Vagina (tissue), 2 donors: ENCODE measurements around the gene KNOP1.

ENCODE experiments used
- POLR2A ChIP-seq, 2 donors: fragments of 450-650 bp; IDR thresholded peaks; one replicate each; pipeline ENCODE4 v1.6.1; 2017; ENCODE audit warnings: antibody characterized with exemption in 2 of 2, mild to moderate bottlenecking in 2 of 2, moderate library complexity in 2 of 2
- TF ChIP-seq, protein P1 (sequence below), 3 experiments: fragments of 450-650 bp in 2 of 3; fragments of 200-600 bp in 1 of 3; sonication (generic) in 1 of 3; IDR thresholded peaks; one replicate each; pipeline ENCODE4 v1.5.1; 2017 to 2019; ENCODE audit warnings: antibody characterized with exemption in 3 of 3, mild to moderate bottlenecking in 2 of 3, moderate library complexity in 2 of 3

DNA sequence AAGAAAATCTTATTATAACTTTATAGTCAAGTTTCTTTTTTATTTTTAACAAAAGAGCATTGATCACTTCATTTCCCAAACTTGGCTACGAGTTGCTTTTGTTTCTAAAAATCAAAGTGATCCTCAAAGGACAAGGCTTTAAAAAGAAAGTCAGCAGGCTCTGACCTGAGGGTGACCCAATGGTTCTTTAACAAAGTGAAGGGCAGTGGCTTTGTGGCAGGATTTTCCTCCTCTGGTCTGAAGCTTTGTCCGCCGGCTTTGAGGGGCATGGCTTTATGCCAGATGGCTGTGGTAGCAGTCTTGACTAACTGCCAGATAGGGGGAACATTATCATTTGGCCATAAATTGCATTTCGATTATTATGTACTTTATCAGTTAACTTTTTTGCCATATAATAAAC, 28.5 kb upstream of the KNOP1 start:
- TF ChIP-seq, protein P1, sequence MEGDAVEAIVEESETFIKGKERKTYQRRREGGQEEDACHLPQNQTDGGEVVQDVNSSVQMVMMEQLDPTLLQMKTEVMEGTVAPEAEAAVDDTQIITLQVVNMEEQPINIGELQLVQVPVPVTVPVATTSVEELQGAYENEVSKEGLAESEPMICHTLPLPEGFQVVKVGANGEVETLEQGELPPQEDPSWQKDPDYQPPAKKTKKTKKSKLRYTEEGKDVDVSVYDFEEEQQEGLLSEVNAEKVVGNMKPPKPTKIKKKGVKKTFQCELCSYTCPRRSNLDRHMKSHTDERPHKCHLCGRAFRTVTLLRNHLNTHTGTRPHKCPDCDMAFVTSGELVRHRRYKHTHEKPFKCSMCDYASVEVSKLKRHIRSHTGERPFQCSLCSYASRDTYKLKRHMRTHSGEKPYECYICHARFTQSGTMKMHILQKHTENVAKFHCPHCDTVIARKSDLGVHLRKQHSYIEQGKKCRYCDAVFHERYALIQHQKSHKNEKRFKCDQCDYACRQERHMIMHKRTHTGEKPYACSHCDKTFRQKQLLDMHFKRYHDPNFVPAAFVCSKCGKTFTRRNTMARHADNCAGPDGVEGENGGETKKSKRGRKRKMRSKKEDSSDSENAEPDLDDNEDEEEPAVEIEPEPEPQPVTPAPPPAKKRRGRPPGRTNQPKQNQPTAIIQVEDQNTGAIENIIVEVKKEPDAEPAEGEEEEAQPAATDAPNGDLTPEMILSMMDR (IDR thresholded peaks at IDR 0.05), result no peak
- TF ChIP-seq POLR2A (IDR thresholded peaks at IDR 0.05), result no peak
